Rectal smooth muscle tissue (tissue), 1 donor: ENCODE results near the gene ZBTB7B.
A peak's percentile ranks its signal among the peaks of the same experiment; 100 is the strongest.

ENCODE experiments used
- H3K27ac ChIP-seq: one replicate; pipeline ENCODE4 v1.7.0; 2013; ENCODE audit warnings: low read depth, low read length, inconsistent platforms
- H3K27me3 ChIP-seq: one replicate; pipeline ENCODE4 v1.7.0; 2013; ENCODE audit warnings: low read length; ENCODE audit not compliant: control insufficient read depth, insufficient read depth
- H3K36me3 ChIP-seq: one replicate; pipeline ENCODE4 v1.7.0; 2013; ENCODE audit warnings: low read length; ENCODE audit not compliant: control insufficient read depth, insufficient read depth
- H3K4me1 ChIP-seq: one replicate; pipeline ENCODE4 v1.7.0; 2013; ENCODE audit warnings: low read length; ENCODE audit not compliant: control insufficient read depth, insufficient read depth
- H3K4me3 ChIP-seq: one replicate; pipeline ENCODE4 v1.7.0; 2013; ENCODE audit warnings: low read length
- H3K9ac ChIP-seq: one replicate; pipeline ENCODE4 v1.7.0; 2013; ENCODE audit warnings: low read length

ZBTB7B gene

DNA sequence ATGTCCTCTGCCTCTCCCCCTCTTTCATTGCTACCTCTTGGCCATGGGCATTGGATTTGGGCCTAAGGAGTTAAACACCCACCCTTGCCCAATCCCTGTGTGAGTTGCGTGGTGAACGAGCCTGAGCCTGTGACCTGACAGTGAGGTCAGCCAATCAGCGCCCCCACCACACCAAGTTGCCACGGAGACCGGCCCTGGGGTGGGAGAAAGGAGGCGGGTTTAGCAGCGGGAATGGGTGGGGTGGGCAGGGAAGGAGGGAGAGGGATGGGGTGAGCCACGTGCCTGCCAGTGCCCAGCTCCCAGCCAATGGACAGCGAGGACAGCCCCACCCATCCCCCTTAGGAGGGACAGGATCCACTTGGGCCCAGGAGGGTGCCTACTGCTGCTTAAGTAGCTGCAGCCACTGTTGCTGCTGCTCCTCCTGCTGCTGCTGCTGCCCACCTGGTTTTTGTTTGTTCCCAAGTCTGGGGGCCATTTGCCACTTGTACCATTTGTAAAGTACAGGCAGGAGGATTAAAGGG is 9.5 kb downstream of the ZBTB7B start:
- Histone ChIP-seq H3K36me3 (peaks cover 2% of the 10 kb centered on the region), H3K27me3 (no peaks in the 10 kb centered on the region), H3K4me1 (peaks cover 14% of the 10 kb centered on the region), H3K4me3 (peak overlapping the region; percentile 20), H3K27ac (peak overlapping the region; percentile 58), H3K9ac (peak overlapping the region; percentile 29)

DNA sequence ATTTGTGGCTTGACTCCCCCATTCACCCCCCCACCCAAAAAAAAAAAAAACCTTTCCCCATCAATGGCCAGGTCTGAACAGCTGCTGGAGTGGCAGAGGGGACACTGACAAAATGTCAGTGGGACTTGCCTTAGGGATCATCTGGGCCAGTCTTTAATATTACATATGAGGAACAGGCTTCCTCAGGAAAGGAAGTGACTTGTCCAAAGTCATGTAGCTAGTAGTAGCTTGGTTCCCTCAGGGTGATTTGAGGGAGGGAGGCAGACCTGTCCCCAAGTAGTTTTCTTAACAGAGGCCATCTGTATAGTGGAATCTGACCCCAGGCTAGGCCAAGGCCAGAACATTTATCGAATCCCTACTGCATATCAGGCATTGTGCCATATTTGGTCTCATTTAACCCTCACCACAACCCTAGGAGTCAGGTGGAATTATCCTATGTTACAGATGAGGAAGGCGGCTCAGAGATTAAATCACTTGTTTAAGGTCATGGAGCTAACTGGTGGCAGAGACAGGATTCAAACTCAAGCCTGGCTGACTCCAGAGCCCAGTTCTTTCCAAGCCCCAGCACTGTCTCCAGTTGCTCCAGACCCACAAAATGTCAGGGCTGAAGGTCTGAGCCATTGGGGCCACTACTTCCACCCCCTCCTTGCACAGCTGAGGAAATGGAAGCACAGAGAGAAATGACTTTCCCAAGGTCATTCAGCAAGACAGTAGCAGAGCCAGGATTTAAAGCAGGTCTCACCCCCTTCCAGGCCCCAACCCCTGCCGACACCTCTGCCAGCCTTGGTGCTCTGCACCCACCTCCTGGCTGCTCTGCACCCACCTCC is 10.4 kb downstream of the ZBTB7B start:
- Histone ChIP-seq H3K27me3 (no peaks in the 10 kb centered on the region), H3K27ac (peak overlapping the region; percentile 58), H3K4me3 (peak overlapping the region; percentile 13), H3K9ac (no peak overlapping the region), H3K36me3 (peaks cover 2% of the 10 kb centered on the region), H3K4me1 (peaks cover 13% of the 10 kb centered on the region)

DNA sequence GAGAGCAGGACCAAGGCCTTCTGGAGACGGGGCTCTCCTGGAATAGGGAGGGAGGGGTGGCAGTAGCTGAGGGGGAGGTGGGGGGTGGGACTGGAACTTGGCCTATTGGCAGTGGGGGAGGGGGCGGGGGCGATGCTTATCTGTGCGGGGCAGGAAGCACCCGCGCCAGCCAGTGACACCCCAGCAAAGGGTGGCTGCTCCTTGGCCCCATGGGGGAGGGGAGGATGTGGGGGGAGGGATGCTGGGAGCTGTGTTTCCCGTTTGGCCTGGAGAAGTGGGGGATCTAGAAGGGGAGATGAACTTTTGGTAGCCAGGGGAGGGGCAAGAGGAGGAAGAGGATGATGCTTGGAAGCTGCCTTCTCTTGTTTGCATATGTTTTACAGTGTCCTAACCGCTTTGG is 11.0 kb downstream of the ZBTB7B start:
- H3K4me1 ChIP-seq, result peaks cover 13% of the 10 kb centered on the region

DNA sequence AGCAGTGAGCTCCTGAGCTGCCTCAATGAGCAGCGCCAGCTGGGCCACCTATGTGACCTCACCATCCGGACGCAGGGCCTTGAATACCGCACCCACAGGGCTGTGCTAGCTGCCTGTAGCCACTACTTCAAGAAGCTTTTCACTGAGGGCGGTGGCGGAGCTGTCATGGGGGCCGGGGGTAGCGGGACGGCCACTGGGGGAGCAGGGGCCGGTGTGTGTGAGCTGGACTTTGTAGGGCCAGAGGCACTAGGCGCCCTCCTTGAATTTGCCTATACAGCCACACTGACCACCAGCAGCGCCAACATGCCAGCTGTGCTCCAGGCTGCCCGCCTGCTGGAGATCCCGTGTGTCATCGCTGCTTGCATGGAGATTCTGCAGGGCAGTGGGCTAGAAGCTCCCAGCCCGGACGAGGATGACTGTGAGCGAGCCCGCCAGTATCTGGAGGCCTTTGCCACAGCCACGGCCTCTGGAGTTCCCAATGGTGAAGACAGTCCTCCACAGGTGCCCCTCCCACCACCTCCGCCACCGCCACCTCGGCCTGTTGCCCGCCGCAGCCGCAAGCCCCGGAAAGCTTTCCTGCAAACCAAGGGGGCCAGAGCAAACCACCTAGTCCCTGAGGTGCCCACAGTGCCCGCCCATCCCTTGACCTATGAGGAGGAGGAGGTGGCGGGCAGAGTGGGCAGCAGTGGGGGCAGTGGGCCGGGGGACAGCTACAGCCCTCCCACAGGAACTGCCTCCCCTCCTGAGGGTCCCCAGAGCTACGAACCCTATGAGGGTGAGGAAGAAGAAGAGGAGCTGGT is 12.3 kb downstream of the ZBTB7B start:
- Histone ChIP-seq H3K27me3 (no peaks in the 10 kb centered on the region), H3K9ac (no peak overlapping the region), H3K36me3 (no peaks in the 10 kb centered on the region), H3K4me1 (peaks cover 13% of the 10 kb centered on the region), H3K27ac (no peak overlapping the region), H3K4me3 (no peak overlapping the region)

More for the DNA sequence above, 11.0 kb downstream of the ZBTB7B start:
- Histone ChIP-seq H3K4me3 (no peak overlapping the region), H3K36me3 (peaks cover 2% of the 10 kb centered on the region), H3K27me3 (no peaks in the 10 kb centered on the region), H3K27ac (no peak overlapping the region), H3K9ac (no peak overlapping the region)

DNA sequence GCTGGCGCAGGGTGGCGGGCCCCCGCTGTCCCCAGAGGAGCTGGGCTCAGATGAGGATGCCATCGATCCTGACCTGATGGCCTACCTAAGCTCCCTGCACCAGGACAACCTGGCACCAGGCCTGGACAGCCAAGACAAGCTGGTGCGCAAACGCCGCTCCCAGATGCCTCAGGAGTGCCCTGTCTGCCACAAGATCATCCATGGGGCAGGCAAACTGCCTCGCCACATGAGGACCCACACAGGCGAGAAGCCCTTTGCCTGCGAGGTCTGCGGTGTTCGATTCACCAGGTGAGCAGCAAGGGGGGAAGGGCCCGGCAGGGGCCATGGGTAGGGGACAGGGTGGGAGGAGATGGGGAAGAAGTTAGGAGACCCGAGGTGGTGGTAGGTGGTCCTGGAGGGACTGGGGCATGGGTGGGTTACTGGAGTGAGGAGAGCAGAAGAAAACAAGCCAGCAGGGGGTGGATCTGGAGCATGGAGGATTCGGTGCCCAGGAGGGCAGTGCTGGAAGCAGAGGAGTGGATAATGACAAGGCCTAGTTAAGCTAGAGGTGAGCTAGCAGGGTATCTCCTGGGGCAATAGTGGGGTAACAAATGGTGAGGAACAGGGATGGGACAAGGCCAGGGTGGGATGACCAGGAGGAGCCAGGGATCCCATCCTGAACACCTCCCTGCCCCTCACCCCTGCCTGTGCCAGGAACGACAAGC is 13.1 kb downstream of the ZBTB7B start:
- Histone ChIP-seq H3K4me3 (no peak overlapping the region), H3K36me3 (no peaks in the 10 kb centered on the region), H3K9ac (no peak overlapping the region), H3K4me1 (peaks cover 13% of the 10 kb centered on the region), H3K27ac (no peak overlapping the region), H3K27me3 (no peaks in the 10 kb centered on the region)

DNA sequence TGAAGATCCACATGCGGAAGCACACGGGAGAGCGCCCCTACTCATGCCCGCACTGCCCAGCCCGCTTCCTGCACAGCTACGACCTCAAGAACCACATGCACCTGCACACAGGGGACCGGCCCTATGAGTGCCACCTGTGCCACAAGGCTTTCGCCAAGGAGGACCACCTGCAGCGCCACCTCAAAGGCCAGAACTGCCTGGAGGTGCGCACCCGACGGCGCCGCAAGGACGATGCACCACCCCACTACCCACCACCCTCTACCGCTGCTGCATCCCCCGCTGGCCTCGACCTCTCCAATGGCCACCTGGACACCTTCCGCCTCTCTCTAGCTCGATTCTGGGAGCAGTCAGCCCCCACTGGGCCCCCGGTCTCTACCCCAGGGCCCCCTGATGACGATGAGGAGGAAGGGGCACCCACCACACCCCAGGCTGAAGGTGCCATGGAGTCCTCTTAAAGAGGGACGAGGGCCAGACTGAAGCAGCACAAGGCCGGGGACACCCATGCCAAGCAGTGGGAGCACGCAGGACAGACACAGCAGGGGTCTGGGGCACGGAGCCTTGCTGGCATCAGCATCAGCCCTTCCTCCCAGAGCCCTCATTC is 13.7 kb downstream of the ZBTB7B start:
- Histone ChIP-seq H3K27me3 (no peaks in the 10 kb centered on the region), H3K4me3 (no peak overlapping the region), H3K9ac (no peak overlapping the region), H3K27ac (peak overlapping the region; percentile 94), H3K4me1 (peaks cover 13% of the 10 kb centered on the region), H3K36me3 (no peaks in the 10 kb centered on the region)

DNA sequence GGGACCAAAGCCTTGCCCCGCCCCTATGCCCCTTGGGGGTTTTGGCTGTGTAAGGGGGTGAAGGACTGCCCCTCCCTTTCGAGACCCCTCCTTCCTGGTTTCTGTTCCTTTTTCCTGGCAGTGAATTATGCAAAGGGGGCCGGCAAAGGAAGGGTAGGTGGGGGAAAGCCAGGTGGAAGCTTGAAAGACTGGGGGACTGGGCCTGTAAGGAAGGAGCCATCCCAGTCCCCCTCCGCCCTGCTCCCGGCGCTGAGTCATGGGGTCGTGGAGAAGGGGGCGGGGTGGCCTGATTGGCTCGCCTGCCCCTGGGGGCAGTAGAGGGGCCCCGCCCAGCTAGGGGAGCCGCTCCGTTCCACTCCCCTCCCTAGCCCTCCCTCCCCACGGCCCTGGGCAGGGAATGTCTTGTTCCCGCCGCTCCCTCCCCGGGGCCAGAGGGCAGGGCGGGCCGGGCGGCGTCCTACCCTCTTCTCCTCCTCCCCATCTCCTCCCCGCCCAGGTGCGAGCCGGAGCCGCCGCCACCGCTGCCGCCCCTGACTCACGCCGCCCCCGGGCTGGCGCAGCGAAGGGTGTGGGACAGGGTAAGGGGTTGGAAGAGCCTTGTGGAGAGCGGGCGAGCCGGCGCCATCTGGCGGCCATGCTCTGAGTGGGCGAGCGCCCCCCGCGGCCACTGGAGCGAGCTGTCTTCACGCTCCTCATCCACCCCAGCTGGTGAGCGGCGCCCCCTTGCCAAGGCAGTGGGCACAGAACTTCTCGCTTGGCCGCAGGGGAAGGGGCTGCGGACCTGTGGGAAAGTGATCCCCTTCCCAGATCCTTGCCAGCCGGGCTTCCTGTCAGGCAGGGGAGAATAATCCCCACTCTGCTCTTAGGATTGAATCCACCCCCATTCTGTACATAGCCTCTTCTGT is 14.7 kb downstream of the ZBTB7B start:
- peak overlapping the region; percentile 94 for H3K27ac ChIP-seq
- H3K4me1 ChIP-seq, result peaks cover 9% of the 10 kb centered on the region
- H3K9ac ChIP-seq, result peak overlapping the region; percentile 70
- no peaks in the 10 kb centered on the region for H3K27me3 ChIP-seq
- peak overlapping the region; percentile 66 for H3K4me3 ChIP-seq
- H3K36me3 ChIP-seq, result no peaks in the 10 kb centered on the region

DNA sequence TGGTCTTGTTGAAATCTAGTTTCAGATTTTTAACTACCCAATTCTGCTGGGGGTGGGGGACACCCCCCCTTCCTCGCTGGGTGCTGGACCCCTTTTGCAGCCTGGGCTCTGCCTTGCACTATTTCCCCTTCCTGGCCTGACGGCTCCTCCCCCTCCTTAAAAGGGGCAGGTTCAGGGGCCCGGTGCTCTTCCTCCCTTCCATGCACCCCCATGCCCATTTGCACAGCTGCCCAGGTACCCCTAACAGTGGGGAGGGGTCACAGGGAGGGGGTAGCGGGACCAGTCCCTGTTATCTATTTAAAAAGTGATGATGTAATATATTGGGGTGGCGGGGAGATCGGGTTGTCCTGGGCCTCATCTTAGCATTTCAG is 15.3 kb downstream of the ZBTB7B start:
- Histone ChIP-seq H3K27ac (peak overlapping the region; percentile 94), H3K4me3 (peak overlapping the region; percentile 66), H3K36me3 (no peaks in the 10 kb centered on the region), H3K27me3 (no peaks in the 10 kb centered on the region), H3K9ac (peak overlapping the region; percentile 70), H3K4me1 (peaks cover 6% of the 10 kb centered on the region)

DNA sequence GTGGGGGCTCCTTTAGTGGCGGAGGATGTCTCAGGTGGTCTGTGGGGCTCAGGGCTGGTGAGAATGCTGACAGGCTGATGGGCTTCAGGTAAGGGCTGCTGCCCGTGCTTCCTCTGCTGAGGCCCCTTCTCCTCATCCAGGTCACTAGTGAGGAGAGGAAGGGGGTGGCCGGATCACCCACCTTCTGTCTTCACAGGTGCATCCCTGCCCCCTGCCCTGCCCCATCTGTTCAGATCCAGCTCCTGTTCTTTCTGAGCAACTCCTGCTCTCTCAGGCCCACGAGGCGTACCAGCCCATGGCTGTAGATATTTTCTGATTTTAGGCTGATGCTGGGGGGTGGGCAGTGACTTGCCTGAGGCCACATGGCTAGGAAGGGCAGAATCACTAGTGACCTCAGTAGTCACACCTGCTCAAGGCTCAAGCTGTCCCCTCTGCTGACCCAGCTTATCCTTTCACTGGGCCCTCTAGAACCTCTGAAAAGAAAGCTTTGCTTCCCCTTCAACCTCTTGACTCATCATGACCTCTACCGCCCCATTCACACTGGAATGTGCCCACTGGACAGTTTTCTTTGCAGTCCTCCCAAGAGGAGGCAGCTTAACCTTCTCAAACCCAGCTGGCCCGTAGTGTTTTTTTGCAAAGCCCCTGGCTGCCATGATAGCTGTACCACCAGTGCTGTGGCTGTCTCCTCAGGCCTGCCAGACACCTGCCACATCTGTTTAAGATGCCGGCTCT is 16.2 kb downstream of the ZBTB7B start:
- Histone ChIP-seq H3K27me3 (no peaks in the 10 kb centered on the region), H3K36me3 (no peaks in the 10 kb centered on the region), H3K27ac (no peak overlapping the region), H3K4me3 (no peak overlapping the region), H3K9ac (no peak overlapping the region), H3K4me1 (peaks cover 6% of the 10 kb centered on the region)

DNA sequence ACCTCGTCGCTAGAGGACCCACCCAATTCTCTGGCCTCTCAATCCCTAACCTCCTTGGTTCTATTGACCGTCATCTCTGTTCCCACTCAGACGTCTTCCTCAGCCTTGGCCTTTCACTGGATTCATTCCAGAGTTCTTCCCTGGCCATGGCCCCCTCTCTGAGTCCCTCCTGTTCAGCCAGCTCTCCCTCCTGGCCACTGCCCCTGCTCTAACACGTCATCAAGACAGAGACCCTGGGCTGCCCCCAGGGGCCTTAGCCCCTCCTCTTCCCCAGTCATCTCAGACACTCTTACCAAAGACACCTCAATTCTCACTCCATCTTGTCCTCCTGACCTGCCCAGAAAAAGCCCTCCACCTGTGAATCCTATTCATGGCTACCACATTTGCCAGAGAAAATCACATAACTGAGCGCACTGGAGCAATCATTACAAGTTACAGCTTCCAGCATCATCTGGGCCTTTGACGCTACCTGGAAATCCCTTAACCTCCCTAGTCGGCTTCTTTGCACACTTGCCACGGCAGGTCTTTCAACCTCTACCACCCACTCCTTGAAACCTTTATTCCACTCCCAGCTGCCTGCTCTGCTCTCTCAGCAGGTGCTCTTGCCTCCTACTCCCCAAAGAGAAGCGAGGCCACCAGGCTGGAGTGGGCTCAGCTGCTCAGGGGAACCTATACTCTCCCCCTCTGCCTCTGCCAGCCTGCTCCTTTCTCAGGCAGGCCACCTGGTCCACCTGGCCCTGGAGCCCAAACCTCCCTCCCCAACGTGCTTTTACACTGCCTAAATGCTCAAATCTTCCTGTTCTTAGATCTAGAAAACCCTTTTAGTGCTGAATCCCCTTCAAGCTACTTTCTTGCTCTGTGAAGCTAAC is 17.0 kb downstream of the ZBTB7B start:
- Histone ChIP-seq H3K27me3 (no peaks in the 10 kb centered on the region), H3K4me3 (no peak overlapping the region), H3K36me3 (no peaks in the 10 kb centered on the region), H3K27ac (no peak overlapping the region), H3K9ac (no peak overlapping the region), H3K4me1 (peaks cover 6% of the 10 kb centered on the region)
